WI38 (cell line): ENCODE measurements around the gene PRDM1.

Experiments
- H3K4me3 ChIP-seq: 2 replicates; pipeline ENCODE4 v1.5.1; 2011; ENCODE audit warnings: low read depth, mild to moderate bottlenecking, control low read depth, low read length
- TF ChIP-seq, protein P1 (sequence below): IDR thresholded peaks from 2 replicates; pipeline ENCODE4 v1.5.1; 2012; ENCODE audit warnings: low read depth, mild to moderate bottlenecking, control low read depth, low read length

The PRDM1 gene

DNA sequence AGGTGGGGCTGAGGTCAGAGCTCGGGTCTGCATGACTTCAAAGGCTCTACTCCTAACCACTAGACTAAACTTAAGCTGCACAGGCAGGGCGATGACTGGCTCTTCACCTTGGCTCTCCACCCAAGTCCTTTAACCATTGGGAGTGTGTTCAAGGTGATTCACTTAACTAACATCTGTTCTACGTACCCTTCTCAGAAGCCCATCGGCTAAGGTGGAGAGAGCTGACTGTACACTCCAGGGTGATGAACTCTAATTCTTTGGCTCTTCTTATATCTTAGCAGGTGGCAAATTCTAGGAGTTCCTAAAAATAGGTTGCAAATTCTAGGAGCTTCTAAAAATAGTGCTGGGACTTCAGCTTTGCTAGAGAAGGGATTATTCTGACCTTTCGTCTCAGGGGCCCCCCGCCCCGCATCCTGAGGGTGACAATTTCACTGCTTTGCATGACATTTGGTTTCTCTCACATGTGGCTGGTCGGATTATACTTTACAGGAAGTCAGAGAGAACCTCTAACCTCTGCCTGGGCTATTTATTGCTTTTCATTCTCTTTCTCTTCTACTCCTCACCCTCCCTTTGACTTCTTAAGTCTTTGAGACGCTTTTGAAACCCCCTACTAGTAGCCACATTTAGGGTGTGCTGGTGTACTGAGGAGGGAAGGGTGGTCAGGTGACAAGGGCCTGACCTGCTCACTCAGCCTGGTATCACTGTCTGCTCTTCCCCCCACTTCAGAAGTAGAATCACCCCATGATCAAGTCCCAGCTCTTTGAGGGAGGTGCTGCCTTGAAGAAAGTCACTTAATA lies 55.5 kb downstream of the PRDM1 start:
- TF ChIP-seq, protein P1, sequence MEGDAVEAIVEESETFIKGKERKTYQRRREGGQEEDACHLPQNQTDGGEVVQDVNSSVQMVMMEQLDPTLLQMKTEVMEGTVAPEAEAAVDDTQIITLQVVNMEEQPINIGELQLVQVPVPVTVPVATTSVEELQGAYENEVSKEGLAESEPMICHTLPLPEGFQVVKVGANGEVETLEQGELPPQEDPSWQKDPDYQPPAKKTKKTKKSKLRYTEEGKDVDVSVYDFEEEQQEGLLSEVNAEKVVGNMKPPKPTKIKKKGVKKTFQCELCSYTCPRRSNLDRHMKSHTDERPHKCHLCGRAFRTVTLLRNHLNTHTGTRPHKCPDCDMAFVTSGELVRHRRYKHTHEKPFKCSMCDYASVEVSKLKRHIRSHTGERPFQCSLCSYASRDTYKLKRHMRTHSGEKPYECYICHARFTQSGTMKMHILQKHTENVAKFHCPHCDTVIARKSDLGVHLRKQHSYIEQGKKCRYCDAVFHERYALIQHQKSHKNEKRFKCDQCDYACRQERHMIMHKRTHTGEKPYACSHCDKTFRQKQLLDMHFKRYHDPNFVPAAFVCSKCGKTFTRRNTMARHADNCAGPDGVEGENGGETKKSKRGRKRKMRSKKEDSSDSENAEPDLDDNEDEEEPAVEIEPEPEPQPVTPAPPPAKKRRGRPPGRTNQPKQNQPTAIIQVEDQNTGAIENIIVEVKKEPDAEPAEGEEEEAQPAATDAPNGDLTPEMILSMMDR: no peak
- no peak overlapping the region for H3K4me3 ChIP-seq

DNA sequence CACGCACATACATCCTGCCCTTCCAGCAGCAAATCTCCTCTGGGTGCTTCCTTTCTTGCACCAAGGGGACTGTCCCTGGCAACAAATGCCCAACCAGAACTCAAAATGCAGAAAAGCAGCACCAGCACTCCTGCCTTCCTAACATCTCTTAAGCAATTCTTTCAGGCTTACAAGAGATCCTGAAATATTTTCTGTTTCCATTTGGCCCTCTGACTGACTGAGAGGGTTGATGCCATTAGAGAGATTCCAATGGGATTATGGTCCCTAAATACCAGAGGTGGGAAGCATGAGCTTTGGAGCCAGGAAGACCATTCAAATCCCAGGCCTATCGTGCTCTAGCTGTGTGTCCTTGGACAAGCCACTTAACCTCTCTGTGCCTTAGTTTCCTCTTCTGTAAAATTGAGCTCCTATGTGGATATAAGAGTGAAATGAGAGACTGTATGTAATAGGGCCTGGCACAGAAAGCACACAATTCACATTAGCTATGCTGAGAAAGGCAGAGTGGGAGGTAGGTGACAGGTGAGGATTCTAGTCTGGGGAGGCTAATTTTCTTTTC lies 56.8 kb downstream of the PRDM1 start:
- H3K4me3 ChIP-seq: no peak overlapping the region
- TF ChIP-seq, protein P1: no peak

DNA sequence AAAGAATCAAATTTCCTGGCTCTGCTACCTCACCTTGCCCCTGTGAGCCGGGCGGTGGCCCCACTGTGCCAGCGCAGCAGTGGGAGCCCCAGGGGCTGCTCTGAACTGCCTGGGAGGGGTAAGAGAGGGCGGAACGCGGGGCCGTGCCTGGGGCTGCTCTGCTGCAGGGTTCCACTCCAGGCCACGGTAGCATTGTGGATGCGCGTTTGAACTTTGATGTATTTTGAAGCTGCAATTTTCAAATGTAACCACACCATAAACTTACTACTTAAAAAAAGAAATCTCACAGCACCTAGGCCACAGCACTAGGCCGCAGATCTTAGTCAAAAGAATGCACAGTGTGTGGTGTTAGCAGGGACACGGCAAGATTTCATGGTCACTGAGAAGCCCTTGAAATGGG lies 57.5 kb downstream of the PRDM1 start:
- H3K4me3 ChIP-seq: no peak overlapping the region
- TF ChIP-seq, protein P1: no peak

DNA sequence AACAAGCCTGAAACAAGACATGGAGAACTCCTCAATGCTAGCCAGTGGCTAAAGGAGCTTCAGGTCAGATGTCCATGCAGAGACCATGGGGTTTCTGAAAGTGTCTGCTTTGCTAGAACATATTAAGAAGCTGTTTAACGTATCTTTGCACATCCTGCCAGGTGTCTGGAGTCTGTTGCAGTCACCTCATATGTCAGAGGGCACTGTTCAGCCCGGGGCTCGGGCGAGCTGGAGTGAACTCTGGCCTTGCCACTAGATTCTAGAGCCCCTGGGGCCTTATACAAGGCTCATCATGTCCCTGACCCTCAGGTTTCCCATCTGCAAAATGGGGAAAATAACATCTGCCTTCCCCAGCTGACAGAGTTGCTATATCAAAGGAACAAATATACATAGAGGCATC lies 59.0 kb downstream of the PRDM1 start:
- H3K4me3 ChIP-seq: no peak overlapping the region
- TF ChIP-seq, protein P1: no peak

DNA sequence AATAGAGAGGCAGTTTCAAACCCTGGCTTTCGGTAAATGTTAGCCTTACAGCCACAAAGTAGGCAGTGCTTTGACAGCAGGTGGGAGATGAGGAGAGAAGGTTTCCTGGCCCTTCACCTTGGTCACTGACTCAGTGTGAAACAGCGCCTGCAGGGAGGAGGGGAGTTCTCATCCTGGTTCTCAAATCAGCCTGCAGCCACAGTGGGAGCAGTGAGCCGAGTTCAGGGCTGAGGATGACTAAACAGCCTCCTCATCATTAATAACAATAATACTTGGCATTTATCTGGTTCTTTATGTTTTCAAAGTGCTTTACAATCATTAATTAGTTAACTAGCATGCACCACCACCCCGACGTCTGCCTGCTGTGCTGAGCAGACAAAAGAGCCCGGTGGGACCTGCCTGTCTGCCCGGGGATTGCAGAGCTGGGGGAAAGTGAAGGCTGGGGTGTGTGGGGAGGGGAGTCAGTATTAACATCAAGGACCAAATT lies 59.6 kb downstream of the PRDM1 start:
- TF ChIP-seq, protein P1: no peak
- no peak overlapping the region for H3K4me3 ChIP-seq

DNA sequence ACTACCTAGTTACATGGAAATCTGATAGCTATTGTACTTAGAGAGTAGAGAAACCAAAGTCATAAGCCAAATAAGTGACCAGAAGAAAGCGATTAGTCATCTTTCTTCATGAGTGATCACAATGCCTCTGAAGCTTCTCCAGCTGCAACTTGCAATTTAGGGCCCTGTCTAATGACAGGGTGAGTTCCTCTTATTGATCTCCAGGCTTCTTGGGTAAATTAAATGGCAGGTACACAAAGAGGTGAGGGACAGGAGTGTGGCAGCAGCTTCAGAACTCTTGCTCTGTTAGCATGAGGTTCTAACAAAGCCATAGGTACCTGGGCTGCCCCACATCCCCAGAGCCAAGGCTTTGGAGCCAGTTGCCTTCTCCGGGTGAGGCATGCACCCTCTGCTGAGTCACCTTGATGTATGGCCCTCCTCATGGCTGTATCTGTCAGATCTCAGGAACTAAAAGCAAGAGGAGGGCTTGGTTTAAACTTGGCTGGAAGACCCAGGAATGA lies 60.8 kb downstream of the PRDM1 start:
- H3K4me3 ChIP-seq: no peak overlapping the region
- TF ChIP-seq, protein P1: no peak

DNA sequence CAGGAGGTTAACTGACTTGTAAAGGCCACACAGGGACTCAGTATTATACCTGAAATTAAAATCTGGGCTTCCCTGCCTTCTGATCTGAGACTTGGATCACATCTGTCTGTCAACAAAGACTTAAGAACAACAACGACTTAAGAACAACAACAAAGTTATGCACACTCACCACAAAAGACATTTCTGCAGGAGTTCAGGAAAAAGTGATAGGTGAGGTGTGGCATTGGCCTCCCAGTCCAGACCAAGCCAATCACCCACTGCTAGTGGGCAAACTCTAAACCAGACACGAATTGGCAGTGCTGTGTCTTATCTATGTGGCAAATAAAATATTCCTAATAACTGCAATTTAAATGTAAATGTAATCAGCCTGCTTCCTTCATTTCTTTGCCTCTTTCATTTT lies 61.3 kb downstream of the PRDM1 start:
- H3K4me3 ChIP-seq: no peak overlapping the region
- TF ChIP-seq, protein P1: no peak
